IPS-20b (cell line): ENCODE results near the gene NKAIN4.

Experiments used
- H3K27ac ChIP-seq: one replicate; pipeline ENCODE4 v1.5.1; 2013; ENCODE audit warnings: low read length
- H3K27me3 ChIP-seq: 2 replicates; pipeline ENCODE4 v1.6.1; 2013; ENCODE audit warnings: mild to moderate bottlenecking, low read length, inconsistent platforms; ENCODE audit not compliant: insufficient read depth
- H3K36me3 ChIP-seq: 2 replicates; pipeline ENCODE4 v1.6.1; 2013; ENCODE audit warnings: low read depth, mild to moderate bottlenecking, inconsistent platforms, low read length, moderate library complexity; ENCODE audit not compliant: insufficient read depth
- H3K4me1 ChIP-seq: 2 replicates; pipeline ENCODE4 v1.6.1; 2013; ENCODE audit warnings: mild to moderate bottlenecking, control low read depth, inconsistent platforms, low read length, moderate library complexity; ENCODE audit not compliant: insufficient read depth
- H3K4me3 ChIP-seq: 2 replicates; pipeline ENCODE4 v1.5.1; 2013; ENCODE audit warnings: mild to moderate bottlenecking, low read length, inconsistent platforms
- H3K9ac ChIP-seq: 2 replicates; pipeline ENCODE4 v1.6.1; 2013; ENCODE audit warnings: low read depth, mild to moderate bottlenecking, inconsistent platforms, low read length, moderate library complexity
- H3K9me3 ChIP-seq: 2 replicates; pipeline ENCODE4 v1.6.1; 2013; ENCODE audit warnings: mild to moderate bottlenecking, low read depth, low read length, inconsistent platforms; ENCODE audit not compliant: insufficient read depth

Gene NKAIN4

DNA sequence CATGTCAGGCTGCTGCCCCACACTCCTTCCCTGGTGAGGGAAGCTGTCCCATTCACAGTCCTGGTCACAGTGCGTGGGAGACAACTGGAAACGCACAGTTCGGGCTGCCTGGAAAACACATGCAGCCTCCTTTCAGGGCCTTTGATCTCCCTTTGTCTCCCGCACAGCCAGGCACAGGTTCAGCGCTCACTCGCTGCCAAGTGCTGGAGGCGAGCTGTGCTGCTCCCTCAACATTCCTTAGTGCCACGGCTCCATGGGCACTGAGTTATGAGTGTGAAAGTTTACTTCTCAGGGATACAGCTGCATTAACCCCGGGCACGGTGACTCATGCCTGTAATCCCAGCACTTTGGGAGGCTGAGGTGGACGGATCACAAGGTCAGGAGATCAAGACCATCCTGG, 47.4 kb downstream of the NKAIN4 start:
- Histone ChIP-seq H3K27ac (no peak overlapping the region), H3K36me3 (peaks cover 96% of the 10 kb centered on the region), H3K9ac (no peak overlapping the region), H3K4me3 (no peak overlapping the region), H3K4me1 (no peaks in the 10 kb centered on the region), H3K27me3 (no peaks in the 10 kb centered on the region), H3K9me3 (no peaks in the 10 kb centered on the region)

DNA sequence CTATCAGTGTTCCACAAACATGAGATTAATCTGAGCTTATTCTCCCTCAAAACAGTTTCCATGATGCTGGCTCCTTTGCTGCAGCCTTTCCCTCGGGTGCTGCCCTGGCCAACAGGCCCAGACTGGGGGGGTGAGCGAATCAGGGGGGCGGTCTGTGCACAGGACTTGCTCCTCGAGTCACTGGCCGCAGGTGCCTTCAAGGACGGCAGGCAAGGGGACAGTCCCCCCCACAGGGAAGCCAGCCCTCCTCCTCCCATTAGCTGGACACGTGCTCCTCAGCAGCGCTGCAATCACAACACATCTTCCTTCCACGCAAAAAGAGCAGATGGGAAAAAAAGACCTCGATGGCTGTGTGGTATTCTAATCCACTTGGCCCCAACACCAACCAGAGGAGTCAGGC, 48.4 kb downstream of the NKAIN4 start:
- Histone ChIP-seq H3K4me1 (no peaks in the 10 kb centered on the region), H3K27me3 (no peaks in the 10 kb centered on the region), H3K27ac (no peak overlapping the region), H3K4me3 (no peak overlapping the region), H3K9me3 (no peaks in the 10 kb centered on the region), H3K9ac (no peak overlapping the region), H3K36me3 (peaks cover 96% of the 10 kb centered on the region)

DNA sequence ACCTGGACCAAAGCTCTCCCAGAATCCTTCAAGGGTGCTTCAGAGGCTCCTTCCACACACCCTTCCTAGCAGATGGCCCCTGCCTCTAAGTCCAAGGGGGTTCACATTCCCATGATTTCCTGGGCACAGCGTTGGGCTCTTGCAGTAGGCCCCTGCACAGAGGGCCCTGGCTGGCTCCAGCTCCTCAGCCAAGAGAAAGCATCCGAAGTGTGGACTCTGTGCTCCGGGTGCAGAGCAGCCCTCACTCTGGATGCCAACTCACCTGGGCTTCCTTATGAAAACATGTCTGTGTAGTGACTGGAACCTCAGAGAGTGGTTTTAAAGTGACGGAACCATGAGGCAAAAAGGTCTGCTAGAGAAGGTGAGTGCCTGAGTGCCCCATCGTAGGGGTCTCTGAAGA, 49.9 kb downstream of the NKAIN4 start:
- Histone ChIP-seq H3K4me1 (no peaks in the 10 kb centered on the region), H3K9ac (no peak overlapping the region), H3K27me3 (no peaks in the 10 kb centered on the region), H3K27ac (no peak overlapping the region), H3K4me3 (no peak overlapping the region), H3K9me3 (no peaks in the 10 kb centered on the region), H3K36me3 (peaks cover 89% of the 10 kb centered on the region)

DNA sequence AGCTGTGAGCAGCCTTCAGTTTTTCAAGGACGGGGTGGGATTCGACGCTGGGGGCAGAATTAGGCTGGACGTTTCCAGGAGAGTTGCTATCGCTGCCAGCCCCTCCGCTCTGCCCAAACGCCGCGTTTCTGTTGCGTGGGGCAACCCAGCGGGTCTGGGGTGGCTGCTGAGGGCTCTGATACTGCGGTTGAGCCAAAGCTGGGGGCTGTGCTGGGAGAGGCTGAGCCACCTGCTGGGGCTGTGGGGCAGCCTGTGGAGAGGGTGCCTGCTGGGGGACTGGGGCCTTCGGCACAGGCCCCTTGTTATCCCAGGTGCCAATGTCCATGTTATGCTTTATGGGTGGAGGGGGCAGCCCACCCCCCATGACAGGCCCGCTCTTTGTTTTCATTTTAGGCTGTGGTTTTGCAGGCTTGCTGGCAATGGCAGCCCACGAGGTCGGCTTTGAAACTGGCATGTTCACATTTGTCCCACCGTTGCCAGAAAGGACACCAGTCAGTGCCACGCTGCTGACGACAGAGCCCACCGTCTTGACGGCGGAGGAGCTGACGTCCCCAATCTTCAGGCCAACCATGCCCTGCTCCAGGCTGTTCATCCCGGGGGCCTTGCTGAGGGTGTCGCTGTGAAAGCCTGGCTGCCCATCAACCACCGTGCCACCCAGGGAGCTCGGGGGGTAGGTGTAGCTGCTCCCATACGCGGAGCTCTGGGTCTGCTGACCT, 51.3 kb downstream of the NKAIN4 start:
- H3K27ac ChIP-seq = no peak overlapping the region
- H3K9me3 ChIP-seq = no peaks in the 10 kb centered on the region
- H3K36me3 ChIP-seq = peaks cover 76% of the 10 kb centered on the region
- H3K4me1 ChIP-seq = no peaks in the 10 kb centered on the region
- no peaks in the 10 kb centered on the region for H3K27me3 ChIP-seq
- H3K4me3 ChIP-seq = no peak overlapping the region
- no peak overlapping the region for H3K9ac ChIP-seq

DNA sequence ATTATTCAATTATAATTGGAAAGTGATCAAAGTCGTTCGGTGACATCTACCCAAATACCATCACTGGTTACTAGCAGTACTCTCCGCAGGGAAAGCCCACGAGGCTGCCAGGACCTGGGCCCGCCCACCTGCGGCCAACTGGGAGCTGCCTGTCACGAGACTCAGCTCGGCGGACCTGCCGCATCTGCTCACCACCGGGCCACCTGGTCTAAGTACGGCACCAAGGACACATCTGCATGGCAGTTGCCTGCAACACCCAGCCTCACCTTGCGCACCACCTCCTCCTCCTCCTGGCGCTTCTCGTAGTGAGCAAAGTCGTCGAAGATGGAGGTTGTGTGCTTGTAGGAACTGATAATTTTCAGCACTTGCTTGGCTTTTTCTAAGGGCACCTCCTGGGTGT, 52.2 kb downstream of the NKAIN4 start:
- Histone ChIP-seq H3K9me3 (no peaks in the 10 kb centered on the region), H3K4me3 (no peak overlapping the region), H3K4me1 (peaks cover 5% of the 10 kb centered on the region; the same call in 1 of the 2 replicates), H3K36me3 (peaks cover 72% of the 10 kb centered on the region), H3K27me3 (no peaks in the 10 kb centered on the region), H3K9ac (no peak overlapping the region), H3K27ac (no peak overlapping the region)

DNA sequence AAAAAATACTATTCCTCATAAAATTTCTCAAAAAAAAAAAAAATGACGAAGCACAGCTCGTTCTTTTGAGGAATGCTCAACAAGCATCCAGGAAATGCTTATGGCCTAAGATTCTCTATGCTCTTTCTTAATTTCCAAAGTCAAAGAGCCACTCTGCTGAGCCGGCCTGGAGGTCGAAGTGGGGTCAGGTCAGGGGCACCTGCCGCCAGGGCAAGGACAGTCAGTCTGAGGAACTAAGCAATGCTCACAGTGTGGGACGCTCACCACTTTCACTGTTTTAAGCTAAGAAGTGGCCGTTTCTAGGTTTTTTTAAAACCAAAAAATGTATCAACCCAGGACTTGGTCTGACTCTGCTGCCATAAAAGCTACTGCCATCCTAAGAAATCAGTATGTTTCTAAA, 55.7 kb downstream of the NKAIN4 start:
- Histone ChIP-seq H3K27me3 (no peaks in the 10 kb centered on the region), H3K4me3 (no peak overlapping the region), H3K36me3 (peaks cover 65% of the 10 kb centered on the region), H3K9me3 (no peaks in the 10 kb centered on the region), H3K4me1 (peaks cover 6% of the 10 kb centered on the region; the same call in 1 of the 2 replicates), H3K27ac (no peak overlapping the region), H3K9ac (no peak overlapping the region)

DNA sequence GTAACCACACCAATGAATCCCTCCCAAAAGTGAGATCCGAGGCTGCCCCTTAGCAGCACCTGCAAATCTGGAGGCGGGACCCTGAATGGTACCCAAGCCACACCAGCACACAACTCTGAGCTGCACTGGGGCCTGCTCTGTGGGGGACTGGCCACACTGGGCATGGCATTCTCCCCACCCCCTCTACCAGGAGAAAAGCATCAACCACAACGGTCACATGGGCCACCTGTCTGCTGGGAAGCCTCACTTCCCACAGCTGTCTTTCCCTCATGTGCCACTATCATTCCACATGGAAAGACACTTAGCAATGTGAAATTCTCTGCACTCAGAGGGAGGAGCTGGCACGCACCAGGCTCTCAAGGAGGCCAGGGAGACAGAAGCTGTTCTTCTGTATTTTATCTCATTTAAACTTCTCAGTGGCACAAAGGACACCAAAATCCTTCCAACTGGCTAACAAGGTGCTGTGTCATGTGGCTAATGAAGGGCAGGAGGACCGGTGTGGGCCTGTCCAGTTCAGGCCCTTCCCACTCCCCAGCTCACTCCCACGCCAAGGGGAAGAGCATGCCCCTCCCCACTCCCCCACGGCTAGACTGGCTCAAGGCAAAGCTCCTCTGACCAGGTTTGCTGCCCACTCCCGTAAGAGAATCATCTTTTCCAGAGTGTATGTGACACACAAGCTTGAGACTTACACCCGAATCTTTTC, 57.3 kb downstream of the NKAIN4 start:
- H3K36me3 ChIP-seq = peaks cover 48% of the 10 kb centered on the region
- no peaks in the 10 kb centered on the region for H3K9me3 ChIP-seq
- no peak overlapping the region for H3K9ac ChIP-seq
- H3K27me3 ChIP-seq = no peaks in the 10 kb centered on the region
- peaks cover 6% of the 10 kb centered on the region; the same call in 1 of the 2 replicates for H3K4me1 ChIP-seq
- H3K27ac ChIP-seq = no peak overlapping the region
- no peak overlapping the region for H3K4me3 ChIP-seq

DNA sequence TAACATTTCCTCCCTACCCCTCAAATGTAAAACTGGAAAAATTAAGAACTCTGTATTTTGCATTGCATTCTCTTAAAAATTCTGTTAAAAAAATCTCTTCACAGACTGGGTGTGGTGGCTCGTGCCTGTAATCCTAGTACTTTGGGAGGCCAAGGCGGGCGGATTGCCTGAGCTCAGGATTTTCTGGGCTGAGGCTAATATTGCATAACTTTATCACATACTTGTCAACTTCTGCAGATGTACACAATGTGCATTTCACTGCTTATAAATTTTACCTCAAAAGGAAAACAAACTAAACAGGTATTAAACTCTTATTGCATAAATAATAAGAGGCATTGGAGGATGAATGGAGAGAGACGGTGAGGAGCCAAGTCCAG, 59.5 kb downstream of the NKAIN4 start:
- Histone ChIP-seq H3K9ac (no peak overlapping the region), H3K27ac (no peak overlapping the region), H3K4me3 (no peak overlapping the region), H3K9me3 (no peaks in the 10 kb centered on the region), H3K36me3 (peaks cover 30% of the 10 kb centered on the region), H3K27me3 (no peaks in the 10 kb centered on the region), H3K4me1 (peaks cover 6% of the 10 kb centered on the region; the same call in 1 of the 2 replicates)

DNA sequence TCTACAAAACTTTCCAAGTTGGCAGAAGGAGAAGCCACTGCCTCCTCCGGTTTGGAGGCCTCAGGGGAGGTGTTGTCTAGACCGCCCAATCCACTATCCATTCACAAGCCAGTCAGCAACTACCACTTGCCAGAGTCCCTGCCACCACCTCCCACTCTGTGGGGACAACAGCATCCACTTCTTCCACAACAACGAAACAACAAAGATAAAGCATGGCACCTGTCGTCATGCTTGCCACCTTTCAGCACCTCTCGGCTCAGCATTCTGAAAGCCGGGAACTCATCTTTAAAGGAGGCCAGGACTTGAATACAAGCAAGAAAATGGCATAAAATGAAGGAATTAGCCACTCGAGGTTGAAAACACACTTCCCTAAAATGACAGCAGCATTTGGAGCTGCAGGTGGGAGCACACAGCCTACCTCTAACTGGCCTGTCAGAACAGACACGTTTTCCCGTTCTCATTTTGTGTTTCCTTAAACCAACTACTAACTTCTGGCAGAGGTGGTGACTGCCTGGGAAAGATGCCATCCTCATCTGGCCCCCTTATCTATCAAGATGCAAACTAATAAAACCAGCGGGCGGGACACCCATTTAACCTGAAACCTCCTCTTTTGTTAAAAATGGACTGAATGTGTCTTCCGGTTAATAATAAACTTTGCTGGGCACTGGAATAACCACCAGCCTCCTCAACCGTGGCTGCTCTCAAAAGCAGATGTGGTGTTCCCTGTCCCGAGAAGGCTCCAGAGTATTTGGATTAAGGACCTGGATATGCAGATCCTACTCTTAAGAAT, 60.1 kb downstream of the NKAIN4 start:
- H3K27me3 ChIP-seq = no peaks in the 10 kb centered on the region
- no peak overlapping the region for H3K9ac ChIP-seq
- H3K4me3 ChIP-seq = no peak overlapping the region
- no peak overlapping the region for H3K27ac ChIP-seq
- peaks cover 6% of the 10 kb centered on the region; the same call in 1 of the 2 replicates for H3K4me1 ChIP-seq
- H3K9me3 ChIP-seq = no peaks in the 10 kb centered on the region
- H3K36me3 ChIP-seq = peaks cover 30% of the 10 kb centered on the region

DNA sequence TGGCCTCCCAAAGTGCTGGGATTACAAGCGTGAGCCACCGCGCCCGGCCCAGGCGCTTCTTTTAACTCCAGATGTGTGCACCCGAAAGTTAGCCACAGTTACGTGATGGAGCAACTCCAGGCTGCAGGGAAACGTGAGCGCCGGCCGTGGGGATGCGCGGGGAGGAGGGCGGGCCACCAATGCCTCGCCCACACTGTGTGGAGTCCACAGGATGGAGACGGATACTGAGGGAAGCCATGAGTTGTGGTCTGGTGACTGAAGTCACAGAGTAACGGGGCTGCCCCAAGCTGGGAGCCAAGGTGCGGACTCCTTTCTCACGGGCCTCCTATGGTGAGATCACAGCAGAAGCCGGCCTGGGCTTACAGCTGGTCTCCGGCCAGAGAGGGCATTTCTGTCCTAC, 61.5 kb downstream of the NKAIN4 start:
- H3K27me3 ChIP-seq = peaks cover 5% of the 10 kb centered on the region; the same call in 1 of the 2 replicates
- no peaks in the 10 kb centered on the region for H3K9me3 ChIP-seq
- no peak overlapping the region for H3K27ac ChIP-seq
- peaks cover 27% of the 10 kb centered on the region for H3K36me3 ChIP-seq
- no peak overlapping the region for H3K9ac ChIP-seq
- no peak overlapping the region for H3K4me3 ChIP-seq
- peaks cover 5% of the 10 kb centered on the region; the same call in 1 of the 2 replicates for H3K4me1 ChIP-seq

DNA sequence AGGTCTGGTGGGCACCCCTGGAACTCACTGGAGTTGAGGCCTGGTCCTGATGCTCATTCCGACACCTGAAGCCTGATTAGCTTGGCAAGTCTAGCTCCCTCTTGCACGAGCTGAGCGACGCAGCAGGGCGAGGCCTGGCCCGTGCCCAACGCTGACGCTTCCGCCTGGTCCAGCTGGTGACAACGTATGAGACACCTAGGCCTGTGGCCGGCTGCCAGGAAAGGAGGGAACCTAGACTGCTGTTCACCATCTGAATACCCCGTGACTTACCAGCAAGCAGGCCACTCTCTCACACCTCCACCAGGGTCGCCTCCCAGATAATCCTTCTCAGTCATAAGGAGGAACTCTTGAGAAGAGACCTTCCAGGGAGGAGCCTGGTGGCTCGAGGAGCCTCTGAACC, 62.9 kb downstream of the NKAIN4 start:
- no peak overlapping the region for H3K9ac ChIP-seq
- H3K27ac ChIP-seq = no peak overlapping the region
- no peak overlapping the region for H3K4me3 ChIP-seq
- no peaks in the 10 kb centered on the region for H3K9me3 ChIP-seq
- peaks cover 18% of the 10 kb centered on the region for H3K36me3 ChIP-seq
- no peaks in the 10 kb centered on the region for H3K4me1 ChIP-seq
- H3K27me3 ChIP-seq = peaks cover 8% of the 10 kb centered on the region; the same call in 1 of the 2 replicates
